ENCODE measurements around the gene SERINC4. TPM values are rescaled to one million over a fixed set of nuclear protein-coding genes. Genes with fewer than 3 reads are reported as not detected.

The SERINC4 gene
- total and polyA plus RNA-seq, 9 of the 15 experiments (the other 6 are each of a cell fraction or from before 2014, with no cell fraction given), result 0.14 to 0.86 (median 0.18) TPM; not detected in 2

DNA sequence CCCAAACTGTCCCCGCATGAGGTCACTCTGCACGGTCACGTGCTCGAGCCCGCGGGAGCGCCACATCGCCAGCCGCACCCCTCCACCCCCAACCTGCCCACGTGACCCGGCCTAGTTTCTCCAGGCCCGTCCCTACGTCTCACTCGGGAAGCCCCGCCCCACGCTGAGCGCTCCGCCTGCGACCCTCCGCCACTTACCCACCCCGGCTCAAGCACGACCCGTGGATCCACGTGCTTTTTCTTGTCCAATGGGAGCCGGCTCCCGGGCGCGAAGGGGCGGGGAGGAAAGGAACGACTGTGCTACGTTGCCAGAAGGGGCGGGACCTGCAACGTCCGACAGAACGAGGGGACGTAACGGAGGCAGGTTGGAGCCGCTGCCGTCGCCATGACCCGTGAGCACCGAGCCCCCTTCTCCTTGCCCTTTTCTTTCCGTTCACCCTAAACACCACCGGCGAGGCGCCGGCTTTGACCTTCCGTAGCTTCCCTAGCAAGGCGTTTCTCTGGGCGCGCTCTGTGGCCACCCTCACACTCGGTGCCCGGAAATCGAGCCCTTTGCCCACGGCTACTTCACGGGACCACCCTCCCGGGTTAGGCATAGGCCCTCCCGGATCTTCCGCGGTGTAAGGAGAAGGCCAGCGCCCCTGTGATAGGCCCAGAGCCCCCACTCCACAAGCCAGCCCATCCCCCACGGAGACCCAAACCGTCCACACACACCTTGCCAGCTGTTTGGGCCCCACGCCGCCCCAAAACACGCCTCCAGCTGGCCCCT lies 7.8 kb downstream of the SERINC4 start, which contains the start of gene SERF2 (continued):
- TF ChIP-seq SAFB2 (IDR thresholded peaks at IDR 0.05; ENCODE audit: borderline replicate concordance, low read depth, low read length, severe bottlenecking), result no peak
- TF ChIP-seq FOXK1 (CRISPR knock-in tag; IDR thresholded peaks at IDR 0.05; ENCODE audit: borderline replicate concordance), result 0 out of 2 replicates have a peak, but pooled peaks have one; percentile 77
- TF ChIP-seq, protein P1, sequence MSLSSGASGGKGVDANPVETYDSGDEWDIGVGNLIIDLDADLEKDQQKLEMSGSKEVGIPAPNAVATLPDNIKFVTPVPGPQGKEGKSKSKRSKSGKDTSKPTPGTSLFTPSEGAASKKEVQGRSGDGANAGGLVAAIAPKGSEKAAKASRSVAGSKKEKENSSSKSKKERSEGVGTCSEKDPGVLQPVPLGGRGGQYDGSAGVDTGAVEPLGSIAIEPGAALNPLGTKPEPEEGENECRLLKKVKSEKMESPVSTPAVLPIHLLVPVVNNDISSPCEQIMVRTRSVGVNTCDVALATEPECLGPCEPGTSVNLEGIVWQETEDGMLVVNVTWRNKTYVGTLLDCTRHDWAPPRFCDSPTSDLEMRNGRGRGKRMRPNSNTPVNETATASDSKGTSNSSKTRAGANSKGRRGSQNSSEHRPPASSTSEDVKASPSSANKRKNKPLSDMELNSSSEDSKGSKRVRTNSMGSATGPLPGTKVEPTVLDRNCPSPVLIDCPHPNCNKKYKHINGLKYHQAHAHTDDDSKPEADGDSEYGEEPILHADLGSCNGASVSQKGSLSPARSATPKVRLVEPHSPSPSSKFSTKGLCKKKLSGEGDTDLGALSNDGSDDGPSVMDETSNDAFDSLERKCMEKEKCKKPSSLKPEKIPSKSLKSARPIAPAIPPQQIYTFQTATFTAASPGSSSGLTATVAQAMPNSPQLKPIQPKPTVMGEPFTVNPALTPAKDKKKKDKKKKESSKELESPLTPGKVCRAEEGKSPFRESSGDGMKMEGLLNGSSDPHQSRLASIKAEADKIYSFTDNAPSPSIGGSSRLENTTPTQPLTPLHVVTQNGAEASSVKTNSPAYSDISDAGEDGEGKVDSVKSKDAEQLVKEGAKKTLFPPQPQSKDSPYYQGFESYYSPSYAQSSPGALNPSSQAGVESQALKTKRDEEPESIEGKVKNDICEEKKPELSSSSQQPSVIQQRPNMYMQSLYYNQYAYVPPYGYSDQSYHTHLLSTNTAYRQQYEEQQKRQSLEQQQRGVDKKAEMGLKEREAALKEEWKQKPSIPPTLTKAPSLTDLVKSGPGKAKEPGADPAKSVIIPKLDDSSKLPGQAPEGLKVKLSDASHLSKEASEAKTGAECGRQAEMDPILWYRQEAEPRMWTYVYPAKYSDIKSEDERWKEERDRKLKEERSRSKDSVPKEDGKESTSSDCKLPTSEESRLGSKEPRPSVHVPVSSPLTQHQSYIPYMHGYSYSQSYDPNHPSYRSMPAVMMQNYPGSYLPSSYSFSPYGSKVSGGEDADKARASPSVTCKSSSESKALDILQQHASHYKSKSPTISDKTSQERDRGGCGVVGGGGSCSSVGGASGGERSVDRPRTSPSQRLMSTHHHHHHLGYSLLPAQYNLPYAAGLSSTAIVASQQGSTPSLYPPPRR (CRISPR knock-in tag; IDR thresholded peaks at IDR 0.05; ENCODE audit: borderline replicate concordance), result peak; percentile 91
- TF ChIP-seq NFRKB (IDR thresholded peaks at IDR 0.05; ENCODE audit: low read depth), result peak; percentile 86
- peak; percentile 73 for TF ChIP-seq PML (IDR thresholded peaks at IDR 0.05; ENCODE audit: low read length)
- TF ChIP-seq ILK (tag; IDR thresholded peaks at IDR 0.05; ENCODE audit: borderline replicate concordance, low read depth), result no peak
- 0 out of 2 replicates have a peak, but pooled peaks have one; percentile 34 for TF ChIP-seq PTBP1 (IDR thresholded peaks at IDR 0.05; ENCODE audit: low read depth, low read length)
- peak; percentile 98 for TF ChIP-seq POLR2G (IDR thresholded peaks at IDR 0.05; ENCODE audit: low read depth, low read length)
- no peak for TF ChIP-seq SRSF7 (optimal IDR thresholded peaks at IDR 0.05; ENCODE audit: low read depth, low read length)
- TF ChIP-seq TEAD1 (CRISPR knock-in tag; IDR thresholded peaks at IDR 0.05), result no peak; a peak in 1 of 4 replicates
- TF ChIP-seq ZNF146 (CRISPR knock-in tag; IDR thresholded peaks at IDR 0.05; ENCODE audit: unreplicated experiment), result no peak
- TF ChIP-seq FOXP1 (CRISPR knock-in tag; IDR thresholded peaks at IDR 0.05), result no peak; the same call in 1 of the 2 replicates
- TF ChIP-seq, protein P2, sequence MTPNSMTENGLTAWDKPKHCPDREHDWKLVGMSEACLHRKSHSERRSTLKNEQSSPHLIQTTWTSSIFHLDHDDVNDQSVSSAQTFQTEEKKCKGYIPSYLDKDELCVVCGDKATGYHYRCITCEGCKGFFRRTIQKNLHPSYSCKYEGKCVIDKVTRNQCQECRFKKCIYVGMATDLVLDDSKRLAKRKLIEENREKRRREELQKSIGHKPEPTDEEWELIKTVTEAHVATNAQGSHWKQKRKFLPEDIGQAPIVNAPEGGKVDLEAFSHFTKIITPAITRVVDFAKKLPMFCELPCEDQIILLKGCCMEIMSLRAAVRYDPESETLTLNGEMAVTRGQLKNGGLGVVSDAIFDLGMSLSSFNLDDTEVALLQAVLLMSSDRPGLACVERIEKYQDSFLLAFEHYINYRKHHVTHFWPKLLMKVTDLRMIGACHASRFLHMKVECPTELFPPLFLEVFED (CRISPR knock-in tag; conservative IDR thresholded peaks at IDR 0.05), result no peak
- TF ChIP-seq HOXB6 (CRISPR knock-in tag; IDR thresholded peaks at IDR 0.05; ENCODE audit: borderline replicate concordance), result no peak
- TF ChIP-seq ETV1 (tag; conservative IDR thresholded peaks at IDR 0.05; ENCODE audit: low read depth), result 0 out of 2 replicates have a peak, but pooled peaks have one; percentile 11
